Bronchial epithelial cell (primary cell): ENCODE results near the gene SYCP3. TPM values are rescaled to one million over a fixed set of nuclear protein-coding genes. Genes with fewer than 3 reads are reported as not detected.

Source experiments
- DNase-seq: peaks from one replicate; pipeline ENCODE4 v3.0.0-alpha.2; 2010; ENCODE audit warnings: low read depth
- FAIRE-seq: peaks from 2 replicates; lab custom pipeline; 2011; peaks lifted over from hg19 to GRCh38; lab: Jason Lieb, UNC
- H3K27me3 ChIP-seq: 2 replicates; pipeline ENCODE4 v1.5.1; 2011; ENCODE audit warnings: low read length; ENCODE audit not compliant: control insufficient read depth, insufficient read depth
- H3K36me3 ChIP-seq: 2 replicates; pipeline ENCODE4 v1.5.1; 2011; ENCODE audit warnings: low read length; ENCODE audit not compliant: control insufficient read depth, insufficient read depth
- H3K4me3 ChIP-seq: 2 replicates; pipeline ENCODE4 v1.5.1; 2011; ENCODE audit warnings: mild to moderate bottlenecking, low read depth, low read length, control low read depth
- CTCF ChIP-seq: IDR thresholded peaks from 2 replicates; pipeline ENCODE4 v1.5.1; 2011; ENCODE audit warnings: mild to moderate bottlenecking, moderate library complexity, low read length, control low read depth, inconsistent platforms; ENCODE audit not compliant: insufficient read depth, severe bottlenecking
- total RNA-seq: library from RNA; depleted of rRNA; stranded (reverse); fragments of >200 nt; gene quantifications from 2 replicates; pipeline ENCODE4 v1.2.1, GENCODE V29; 2014

The SYCP3 gene
- total RNA-seq, 1 donor from 2014 or later = under 0.01 TPM

- TF ChIP-seq CTCF = no peak
- no peak for DNase-seq
- Histone ChIP-seq H3K27me3 (no peaks in the 10 kb centered on the region), H3K4me3 (no peak overlapping the region), H3K36me3 (peaks cover under 1% of the 10 kb centered on the region)
- no peak for FAIRE-seq
Observed at GRCh38 chr12:101746196-101746595, 6.9 kb upstream of the SYCP3 start.

GRCh38 chr12:101745481-101745880 is 6.2 kb upstream of the SYCP3 start:
- no peak for TF ChIP-seq CTCF
- peak; percentile 26 for DNase-seq
- FAIRE-seq = no peak
- Histone ChIP-seq H3K36me3 (no peaks in the 10 kb centered on the region), H3K4me3 (no peak overlapping the region), H3K27me3 (no peaks in the 10 kb centered on the region)

GRCh38 chr12:101743724-101744472 is 4.6 kb upstream of the SYCP3 start:
- DNase-seq (no peak), FAIRE-seq (no peak)
- Histone ChIP-seq H3K36me3 (no peaks in the 10 kb centered on the region), H3K27me3 (no peaks in the 10 kb centered on the region), H3K4me3 (no peak overlapping the region)
- no peak for TF ChIP-seq CTCF

GRCh38 chr12:101743242-101743641 is 4.0 kb upstream of the SYCP3 start:
- TF ChIP-seq CTCF = no peak
- Histone ChIP-seq H3K36me3 (no peaks in the 10 kb centered on the region), H3K4me3 (no peak overlapping the region), H3K27me3 (no peaks in the 10 kb centered on the region)
- DNase-seq (no peak), FAIRE-seq (no peak)

GRCh38 chr12:101740980-101741379 is 1.7 kb upstream of the SYCP3 start:
- no peak for TF ChIP-seq CTCF
- DNase-seq (no peak), FAIRE-seq (no peak)

GRCh38 chr12:101740566-101740965 is 1.3 kb upstream of the SYCP3 start:
- no peaks in the 10 kb centered on the region for H3K36me3 ChIP-seq
- DNase-seq = no peak
- TF ChIP-seq CTCF = no peak
- no peaks in the 10 kb centered on the region for H3K27me3 ChIP-seq
- FAIRE-seq = no peak
- H3K4me3 ChIP-seq = no peak overlapping the region

More at GRCh38 chr12:101740980-101741379, 1.7 kb upstream of the SYCP3 start:
- no peak overlapping the region for H3K4me3 ChIP-seq
- no peaks in the 10 kb centered on the region for H3K36me3 ChIP-seq
- no peaks in the 10 kb centered on the region for H3K27me3 ChIP-seq
